Measurements from ENCODE around the gene IFIT5.
A peak's percentile ranks its signal among the peaks of the same experiment; 100 is the strongest.
"Not testable (repeated sequence)": the region's sequence is repeated elsewhere in the genome, so short reads cannot be mapped to it uniquely, and the experiment has no call there.

Gene IFIT5, protein sequence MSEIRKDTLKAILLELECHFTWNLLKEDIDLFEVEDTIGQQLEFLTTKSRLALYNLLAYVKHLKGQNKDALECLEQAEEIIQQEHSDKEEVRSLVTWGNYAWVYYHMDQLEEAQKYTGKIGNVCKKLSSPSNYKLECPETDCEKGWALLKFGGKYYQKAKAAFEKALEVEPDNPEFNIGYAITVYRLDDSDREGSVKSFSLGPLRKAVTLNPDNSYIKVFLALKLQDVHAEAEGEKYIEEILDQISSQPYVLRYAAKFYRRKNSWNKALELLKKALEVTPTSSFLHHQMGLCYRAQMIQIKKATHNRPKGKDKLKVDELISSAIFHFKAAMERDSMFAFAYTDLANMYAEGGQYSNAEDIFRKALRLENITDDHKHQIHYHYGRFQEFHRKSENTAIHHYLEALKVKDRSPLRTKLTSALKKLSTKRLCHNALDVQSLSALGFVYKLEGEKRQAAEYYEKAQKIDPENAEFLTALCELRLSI

DNA sequence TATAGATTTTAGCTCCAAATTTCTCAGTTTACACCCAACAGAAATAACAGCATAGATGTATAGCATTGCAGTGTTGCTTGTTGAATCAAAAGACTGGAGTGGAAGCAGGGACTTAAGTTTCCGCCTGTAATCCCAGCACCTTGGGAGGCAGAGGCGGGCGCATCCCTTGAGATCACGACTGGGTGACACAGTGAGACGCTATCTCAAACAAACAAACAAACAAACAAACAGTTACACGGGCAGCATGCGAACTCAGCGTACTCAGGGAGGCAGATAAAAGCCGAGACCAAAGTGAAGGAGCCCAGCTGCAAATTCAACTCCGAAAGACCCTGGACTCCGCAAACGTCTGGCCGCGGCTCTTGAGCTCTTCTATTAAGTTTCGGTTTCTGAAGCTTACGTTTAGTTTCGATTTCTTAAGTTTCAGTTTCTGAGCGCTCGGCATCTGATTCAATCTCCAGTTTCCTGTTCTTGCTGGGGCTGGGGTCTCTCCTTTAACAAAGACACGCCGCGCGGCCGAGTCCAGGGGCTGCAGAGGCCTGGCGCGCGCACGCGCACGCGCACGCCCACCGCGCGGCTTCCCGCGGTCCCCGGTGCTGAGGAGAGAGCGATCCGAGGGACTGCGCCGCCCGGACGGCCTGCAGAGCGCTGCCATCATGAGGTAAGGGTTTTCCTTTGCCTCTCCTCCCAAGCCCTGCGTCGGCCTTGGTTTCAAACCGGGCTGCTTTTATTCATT, at the start of gene IFIT5:
Gene IFIT5, plus strand, starts transcription at position 423 of the 733 bp plus-strand sequence. Its CDS starts 231 bp downstream, at position 654.
- peak; percentile 23 to 37 for DNase-seq (ENCODE audit: low read depth in 2 of 2, low spot score in 1 of 2)

GRCh38 chr10:89367529-89367928, 46.8 kb upstream of the IFIT5 start:
- no peak for DNase-seq (ENCODE audit: low read depth in 2 of 2, low spot score in 1 of 2)

DNA sequence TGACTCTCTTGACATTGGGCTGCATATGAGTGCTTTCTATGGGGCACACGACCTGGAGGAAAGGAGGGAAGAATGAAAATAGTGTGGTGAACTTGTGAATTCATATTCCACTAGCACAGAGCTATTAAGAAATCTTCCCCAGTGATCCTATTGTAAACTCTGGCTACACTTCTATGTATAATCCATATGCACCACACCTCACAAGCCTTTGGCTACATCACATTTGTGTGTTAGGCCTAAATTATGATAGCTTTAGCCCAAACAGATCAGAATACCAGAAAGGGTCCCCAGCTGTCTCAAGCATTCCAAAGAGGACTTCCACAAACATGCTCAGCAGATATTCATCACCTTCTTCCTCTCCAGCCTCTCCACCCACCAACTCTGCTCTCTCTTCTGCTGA, 46.2 kb upstream of the IFIT5 start:
- no peak for DNase-seq (ENCODE audit: low read depth in 2 of 2, low spot score in 1 of 2)

- DNase-seq (ENCODE audit: low read depth in 2 of 2, low spot score in 1 of 2), result no peak
Observed at GRCh38 chr10:89369156-89370105, 44.9 kb upstream of the IFIT5 start.

DNA sequence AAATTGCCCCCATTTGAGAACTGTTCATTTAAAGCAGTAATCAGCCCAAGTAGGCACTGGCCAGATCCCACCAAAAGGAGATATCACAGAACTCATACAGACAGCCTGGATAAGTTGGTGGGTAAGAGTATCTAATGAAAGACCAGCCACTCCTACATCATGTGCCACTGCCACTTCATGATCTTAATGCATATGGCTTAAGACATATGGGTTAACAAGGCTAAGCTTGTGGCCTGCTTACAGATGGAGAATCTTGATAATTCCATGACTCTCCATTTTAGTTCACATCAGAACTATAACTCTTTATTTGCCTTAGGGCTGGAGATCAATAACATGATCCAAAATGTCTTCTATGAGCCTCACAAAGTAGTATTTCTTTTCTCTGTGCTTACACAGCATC, 43.3 kb upstream of the IFIT5 start:
- no peak for DNase-seq (ENCODE audit: low read depth in 2 of 2, low spot score in 1 of 2)

DNA sequence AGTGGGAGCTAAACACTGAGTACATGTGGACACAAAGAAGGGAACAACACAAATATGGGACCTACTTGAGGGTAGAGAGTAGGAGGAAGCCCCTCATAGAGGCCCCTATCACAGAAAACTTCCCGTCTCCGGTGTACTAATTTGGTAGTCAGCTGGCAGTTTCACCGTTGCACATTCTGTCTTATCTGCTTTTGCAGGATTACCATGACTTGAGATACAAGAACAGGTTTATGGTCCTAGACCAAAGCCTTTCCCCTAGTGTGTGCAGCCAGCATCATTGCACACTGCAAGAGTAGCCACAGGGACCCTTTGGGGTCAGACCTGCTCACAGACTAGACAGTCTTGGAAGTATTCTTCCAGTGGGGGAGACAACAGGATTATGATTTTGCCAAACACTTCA, 42.4 kb upstream of the IFIT5 start:
- DNase-seq (ENCODE audit: low read depth in 2 of 2, low spot score in 1 of 2), result no peak

DNA sequence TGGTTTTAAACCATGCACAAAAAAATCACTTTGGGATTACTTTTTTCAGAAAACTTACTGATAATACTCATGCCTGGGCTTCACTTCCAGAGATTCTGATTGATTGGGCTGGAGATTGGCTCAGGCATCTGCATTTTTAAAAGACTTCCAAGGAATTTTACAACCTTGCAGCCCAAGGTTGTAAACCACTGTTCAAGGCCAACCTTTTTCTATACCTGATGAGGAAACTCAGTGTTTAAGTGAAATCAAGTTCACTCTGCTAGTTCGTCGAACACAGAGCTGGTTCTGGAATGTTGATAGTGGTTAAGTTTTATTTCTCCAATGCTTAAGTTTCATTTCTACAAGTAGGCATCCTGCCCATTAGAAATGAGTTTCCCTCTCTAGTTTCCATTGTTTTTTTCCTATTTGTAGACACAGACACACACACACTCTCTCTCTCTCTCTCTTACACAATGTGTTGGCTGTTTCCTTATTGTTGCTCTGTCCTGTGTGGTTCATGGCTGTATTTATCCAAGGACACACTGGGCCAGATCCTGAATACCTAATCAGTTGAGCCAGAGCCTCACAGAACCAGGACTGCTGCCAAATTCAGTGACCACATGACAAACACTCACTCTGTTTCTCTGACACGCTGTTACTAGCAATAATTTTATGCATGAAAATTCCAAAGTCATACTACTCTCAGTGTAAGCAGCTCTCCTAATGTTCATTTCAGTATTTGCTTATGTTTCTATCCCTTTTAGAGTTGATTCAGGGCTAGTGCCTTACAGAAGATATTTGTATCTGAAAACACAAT, 40.3 kb upstream of the IFIT5 start:
- DNase-seq (ENCODE audit: low read depth in 2 of 2, low spot score in 1 of 2), result no peak

DNA sequence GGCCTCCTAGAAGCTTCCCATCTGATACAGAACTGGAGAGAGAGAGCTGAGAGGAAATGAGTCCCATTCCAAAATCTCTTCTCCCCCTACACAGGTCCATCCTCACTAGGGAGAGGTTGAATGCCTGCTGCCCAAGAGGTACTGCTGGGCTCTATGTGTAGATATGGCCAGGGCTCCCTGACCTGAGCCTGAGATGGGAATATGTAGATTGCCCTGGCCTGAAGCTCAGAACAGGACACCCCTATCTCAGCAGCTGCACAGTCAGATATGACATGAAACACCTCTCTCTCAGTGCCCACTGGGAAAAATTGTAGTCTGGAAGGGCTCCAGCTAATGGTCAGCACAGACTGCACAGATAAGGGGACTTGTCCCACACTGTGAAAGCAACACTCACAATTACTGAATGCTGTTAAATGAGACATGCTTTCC, 39.6 kb upstream of the IFIT5 start:
- DNase-seq (ENCODE audit: low read depth in 2 of 2, low spot score in 1 of 2), result no peak

- no peak for DNase-seq (ENCODE audit: low read depth in 2 of 2, low spot score in 1 of 2)
Observed at GRCh38 chr10:89377705-89378637, 36.4 kb upstream of the IFIT5 start, which contains the start of gene IFIT1B. Gene IFIT1B (plus strand): TSS chr10:89378056. CDS start chr10:89378136, 80 bp downstream.

- no peak for DNase-seq (ENCODE audit: low read depth in 2 of 2, low spot score in 1 of 2)
Observed at GRCh38 chr10:89379103-89379502, 35.3 kb upstream of the IFIT5 start.

- DNase-seq (ENCODE audit: low read depth in 2 of 2, low spot score in 1 of 2), result no peak
Observed at GRCh38 chr10:89382757-89383156, 31.6 kb upstream of the IFIT5 start.

- no peak for DNase-seq (ENCODE audit: low read depth in 2 of 2, low spot score in 1 of 2)
Observed at GRCh38 chr10:89384474-89385340, 29.7 kb upstream of the IFIT5 start.

- no peak for DNase-seq (ENCODE audit: low read depth in 2 of 2, low spot score in 1 of 2)
Observed at GRCh38 chr10:89388806-89389205, 25.6 kb upstream of the IFIT5 start.

DNA sequence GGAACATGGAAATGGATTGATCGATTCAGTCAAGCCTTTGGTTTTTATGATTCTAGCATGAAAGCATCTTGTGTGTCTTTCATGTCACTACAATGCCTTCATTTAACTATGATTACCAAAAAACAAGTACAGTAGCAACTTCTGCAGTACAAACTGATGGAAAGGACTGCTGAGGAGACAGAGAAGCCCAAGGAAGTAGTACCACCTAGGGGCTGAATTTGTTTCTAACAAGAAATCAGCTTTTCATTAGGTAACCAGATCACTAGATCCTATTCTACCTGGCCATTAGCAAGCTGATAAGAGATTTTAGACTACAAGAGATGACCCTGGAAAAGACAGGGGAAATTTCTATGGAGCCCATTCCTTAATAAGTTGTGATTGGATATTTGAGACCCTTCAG, 25.1 kb upstream of the IFIT5 start:
- no peak for DNase-seq (ENCODE audit: low read depth in 2 of 2, low spot score in 1 of 2)

GRCh38 chr10:89390476-89391225, 23.7 kb upstream of the IFIT5 start:
- no peak for DNase-seq (ENCODE audit: low read depth in 2 of 2, low spot score in 1 of 2)

- not testable (repeated sequence) for DNase-seq (ENCODE audit: low read depth in 2 of 2, low spot score in 1 of 2)
Observed at GRCh38 chr10:89391226-89391576, 23.2 kb upstream of the IFIT5 start.

DNA sequence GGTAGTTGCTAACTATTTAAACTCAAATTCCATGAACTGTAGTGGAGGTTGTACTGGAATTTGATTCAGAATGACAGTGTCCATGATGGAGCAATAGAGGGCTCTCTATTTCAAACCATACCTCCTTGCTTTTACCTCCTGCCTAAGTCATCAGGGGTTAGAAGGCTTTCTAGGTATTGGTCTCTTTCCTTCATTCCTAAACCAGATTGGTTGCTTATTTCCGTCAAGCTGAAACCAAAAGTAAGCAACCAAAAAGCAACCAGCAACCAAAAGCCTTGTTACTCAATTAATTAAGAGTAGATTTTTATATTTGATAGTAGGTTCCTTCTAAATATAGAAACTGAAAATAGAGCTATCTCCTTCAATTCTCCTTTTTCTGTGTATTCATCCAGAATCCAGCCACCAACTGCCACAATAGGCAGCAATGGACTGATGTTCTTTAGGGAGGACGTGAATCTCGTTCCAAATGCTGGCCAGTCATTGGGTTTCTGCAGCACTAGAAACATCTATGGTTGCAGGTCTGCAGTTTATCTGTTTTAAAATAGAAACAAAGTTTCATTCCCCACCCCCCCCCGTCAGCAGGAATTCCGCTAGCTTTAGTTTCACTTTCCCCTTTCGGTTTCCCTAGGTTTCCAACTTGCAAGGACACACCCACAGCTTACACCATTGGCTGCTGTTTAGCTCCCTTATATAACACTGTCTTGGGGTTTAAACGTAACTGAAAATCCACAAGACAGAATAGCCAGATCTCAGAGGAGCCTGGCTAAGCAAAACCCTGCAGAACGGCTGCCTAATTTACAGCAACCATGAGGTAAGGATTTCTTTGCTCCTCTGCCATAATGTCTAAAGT, 22.2 kb upstream of the IFIT5 start, which contains the start of gene IFIT1:
Gene IFIT1, plus strand, starts transcription at position 717 of the 850 bp plus-strand sequence. Its CDS starts 90 bp downstream, at position 807.
- DNase-seq (ENCODE audit: low read depth in 2 of 2, low spot score in 1 of 2), result no peak
